GM23248 (cell line): ENCODE results near the gene TMEM151B. TPM values are rescaled to one million over a fixed set of nuclear protein-coding genes. Genes with fewer than 3 reads are reported as not detected.

Experiments used
- DNase-seq: peaks from one replicate; pipeline ENCODE4 v3.0.0-alpha.2; 2015
- H2AFZ ChIP-seq: fragments of 200-600 bp; sonication (generic); 2 replicates; pipeline ENCODE4 v1.6.1; 2016; ENCODE audit warnings: antibody characterized with exemption
- H3F3A ChIP-seq: fragments of 200-600 bp; sonication (generic); 2 replicates; pipeline ENCODE4 v1.6.1; 2016; ENCODE audit warnings: mild to moderate bottlenecking, antibody characterized with exemption, mixed run types; ENCODE audit not compliant: insufficient read depth
- H3K27ac ChIP-seq: fragments of 200-600 bp; sonication (generic); 2 replicates; pipeline ENCODE4 v1.5.1; 2016; ENCODE audit warnings: mild to moderate bottlenecking
- H3K27me3 ChIP-seq: fragments of 200-600 bp; sonication (generic); replicated peaks from 2 replicates; pipeline ENCODE4 v1.6.1; 2016; ENCODE audit warnings: mild to moderate bottlenecking; ENCODE audit not compliant: insufficient read depth
- H3K36me3 ChIP-seq: fragments of 200-600 bp; sonication (generic); 2 replicates; pipeline ENCODE4 v1.6.1; 2016; ENCODE audit warnings: low read depth, mild to moderate bottlenecking
- H3K4me1 ChIP-seq: fragments of 200-600 bp; sonication (generic); 2 replicates; pipeline ENCODE4 v1.6.1; 2016; ENCODE audit warnings: mild to moderate bottlenecking; ENCODE audit not compliant: insufficient read depth
- H3K4me2 ChIP-seq: fragments of 200-600 bp; sonication (generic); one replicate; pipeline ENCODE4 v1.6.1; 2016; ENCODE audit warnings: mild to moderate bottlenecking; ENCODE audit not compliant: unreplicated experiment
- H3K4me3 ChIP-seq: fragments of 200-600 bp; sonication (generic); 2 replicates; pipeline ENCODE4 v1.5.1; 2016; ENCODE audit warnings: mild to moderate bottlenecking
- H3K79me2 ChIP-seq: fragments of 200-600 bp; sonication (generic); 2 replicates; pipeline ENCODE4 v1.6.1; 2016; ENCODE audit warnings: mild to moderate bottlenecking; ENCODE audit not compliant: insufficient read depth
- H3K9ac ChIP-seq: fragments of 200-600 bp; sonication (generic); 2 replicates; pipeline ENCODE4 v1.6.1; 2016; ENCODE audit warnings: mild to moderate bottlenecking
- H3K9me2 ChIP-seq: fragments of 200-600 bp; sonication (generic); 2 replicates; pipeline ENCODE4 v1.6.1; 2016; ENCODE audit warnings: mixed run types, mild to moderate bottlenecking, moderate library complexity; ENCODE audit not compliant: insufficient read depth
- H3K9me3 ChIP-seq: fragments of 200-600 bp; sonication (generic); one replicate; pipeline ENCODE4 v1.6.1; 2017; ENCODE audit warnings: low read depth
- H4K20me1 ChIP-seq: fragments of 200-600 bp; sonication (generic); 2 replicates; pipeline ENCODE4 v1.6.0; 2016; ENCODE audit not compliant: insufficient read depth
- EZH2 ChIP-seq: fragments of 200-600 bp; sonication (generic); IDR thresholded peaks from 2 replicates; pipeline ENCODE4 v1.6.1; 2018; ENCODE audit warnings: antibody characterized with exemption, mild to moderate bottlenecking; ENCODE audit not compliant: insufficient read depth, poor library complexity, severe bottlenecking
- EZH2phosphoT487 ChIP-seq: fragments of 200-600 bp; sonication (generic); IDR thresholded peaks from 2 replicates; pipeline ENCODE4 v1.6.1; 2018; ENCODE audit warnings: antibody characterized with exemption, moderate library complexity, mild to moderate bottlenecking, low read depth; ENCODE audit not compliant: insufficient read depth
- WGBS, 2 experiments: methylation state at CpG; one replicate each; pipeline ENCODE4 v1.1.6; 2015 to 2017; ENCODE audit warnings: low lambda C conversion rate in 2 of 2, low coverage in 1 of 2; ENCODE audit errors: missing lambda C conversion rate in 2 of 2; 5-methylcytosine and 5-hydroxymethylcytosine counted together
- in situ Hi-C: fragments of 300-500 bp; cut with MboI; formaldehyde crosslinking; loops from 2 replicates; pipeline ENCODE4 v1.15.0; 2020
- polyA plus RNA-seq: library from polyadenylated mRNA; unstranded; fragments of >200 nt; fragmentation: Nextera tagmentation; extraction: Ambion mirVana; gene quantifications from 2 replicates; pipeline ENCODE4 v1.2.1, GENCODE V29; 2016
- total RNA-seq: library from RNA; depleted of rRNA; stranded (reverse); fragments of >200 nt; shearing (Covaris generic); gene quantifications from 2 replicates; pipeline ENCODE4 v1.2.3, GENCODE V29; 2014

Gene TMEM151B
- total and polyA plus RNA-seq, 2 experiments from 2014 or later, result not detected

DNA sequence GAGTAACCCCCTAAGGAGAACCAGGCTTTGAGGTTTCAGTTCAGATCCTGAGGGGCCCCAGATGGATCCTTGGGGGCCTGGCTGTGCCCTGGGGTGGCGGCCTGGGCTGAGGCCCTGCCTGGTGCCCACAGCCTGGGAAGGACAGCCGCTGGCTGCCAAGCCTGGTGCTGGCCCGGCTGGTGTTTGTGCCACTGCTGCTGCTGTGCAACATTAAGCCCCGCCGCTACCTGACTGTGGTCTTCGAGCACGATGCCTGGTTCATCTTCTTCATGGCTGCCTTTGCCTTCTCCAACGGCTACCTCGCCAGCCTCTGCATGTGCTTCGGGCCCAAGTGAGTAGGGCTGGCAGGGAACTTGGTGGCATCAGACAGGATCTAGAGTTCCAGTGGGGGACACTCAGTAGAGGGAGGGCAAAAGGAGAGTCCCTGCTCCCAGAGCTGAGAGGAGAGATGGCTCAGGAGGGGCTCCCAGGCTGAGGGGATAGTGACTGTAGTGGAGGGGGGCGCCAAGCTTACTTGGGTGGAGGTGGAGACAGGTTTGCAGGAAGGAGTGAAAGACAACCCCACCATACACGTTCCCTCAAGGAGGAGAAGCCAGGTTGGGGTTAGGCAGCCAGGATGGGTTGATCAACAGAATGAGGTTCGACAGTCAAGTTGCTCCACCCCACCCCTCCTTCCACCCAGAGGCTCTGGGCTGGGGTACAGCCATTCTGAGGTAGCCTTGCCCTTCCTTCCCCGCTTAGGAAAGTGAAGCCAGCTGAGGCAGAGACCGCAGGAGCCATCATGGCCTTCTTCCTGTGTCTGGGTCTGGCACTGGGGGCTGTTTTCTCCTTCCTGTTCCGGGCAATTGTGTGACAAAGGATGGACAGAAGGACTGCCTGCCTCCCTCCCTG lies 37.3 kb upstream of the TMEM151B start:
- Histone ChIP-seq H3K4me1 (peaks cover 43% of the 10 kb centered on the region), H3K9ac (peak overlapping the region; percentile 55; the same call in 1 of the 2 replicates), H3K79me2 (no peaks in the 10 kb centered on the region), H3K9me2 (no peaks in the 10 kb centered on the region), H3K27me3 (no peaks in the 10 kb centered on the region), H3K36me3 (no peaks in the 10 kb centered on the region), H2AFZ (0 out of 2 replicates have a peak overlapping the region, but pooled peaks have one; percentile 50), H3K4me3 (no peak overlapping the region), H3K9me3 (no peaks in the 10 kb centered on the region), H3K27ac (peak overlapping the region; percentile 82; the same call in 1 of the 2 replicates), H3F3A (peaks cover 25% of the 10 kb centered on the region), H4K20me1 (no peaks in the 10 kb centered on the region), H3K4me2 (no peak overlapping the region)
- in situ Hi-C loops, result no loop called here
- 71 to 72% methylated on average over 16 of the region's 16 CpGs for WGBS, 2 experiments
- TF ChIP-seq EZH2phosphoT487 (no peak), EZH2 (no peak)
- no peak for DNase-seq

DNA sequence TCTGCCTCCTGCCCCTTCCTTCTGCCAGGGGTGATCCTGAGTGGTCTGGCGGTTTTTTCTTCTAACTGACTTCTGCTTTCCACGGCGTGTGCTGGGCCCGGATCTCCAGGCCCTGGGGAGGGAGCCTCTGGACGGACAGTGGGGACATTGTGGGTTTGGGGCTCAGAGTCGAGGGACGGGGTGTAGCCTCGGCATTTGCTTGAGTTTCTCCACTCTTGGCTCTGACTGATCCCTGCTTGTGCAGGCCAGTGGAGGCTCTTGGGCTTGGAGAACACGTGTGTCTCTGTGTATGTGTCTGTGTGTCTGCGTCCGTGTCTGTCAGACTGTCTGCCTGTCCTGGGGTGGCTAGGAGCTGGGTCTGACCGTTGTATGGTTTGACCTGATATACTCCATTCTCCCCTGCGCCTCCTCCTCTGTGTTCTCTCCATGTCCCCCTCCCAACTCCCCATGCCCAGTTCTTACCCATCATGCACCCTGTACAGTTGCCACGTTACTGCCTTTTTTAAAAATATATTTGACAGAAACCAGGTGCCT lies 36.6 kb upstream of the TMEM151B start:
- Histone ChIP-seq H3K4me2 (peak overlapping the region; percentile 60), H4K20me1 (no peaks in the 10 kb centered on the region), H3K9me2 (no peaks in the 10 kb centered on the region), H3K4me3 (no peak overlapping the region), H3K9ac (peak overlapping the region; percentile 55), H3K27ac (peak overlapping the region; percentile 82), H3F3A (peaks cover 30% of the 10 kb centered on the region), H3K36me3 (no peaks in the 10 kb centered on the region), H3K79me2 (no peaks in the 10 kb centered on the region), H3K27me3 (no peaks in the 10 kb centered on the region), H3K4me1 (peaks cover 42% of the 10 kb centered on the region), H2AFZ (peak overlapping the region; percentile 50; the same call in 1 of the 2 replicates), H3K9me3 (no peaks in the 10 kb centered on the region)
- 34 to 38% methylated on average over 11 to 14 of the region's 14 CpGs for WGBS, 2 experiments
- in situ Hi-C loops, result no loop called here
- no peak for DNase-seq
- TF ChIP-seq EZH2 (no peak), EZH2phosphoT487 (no peak)

DNA sequence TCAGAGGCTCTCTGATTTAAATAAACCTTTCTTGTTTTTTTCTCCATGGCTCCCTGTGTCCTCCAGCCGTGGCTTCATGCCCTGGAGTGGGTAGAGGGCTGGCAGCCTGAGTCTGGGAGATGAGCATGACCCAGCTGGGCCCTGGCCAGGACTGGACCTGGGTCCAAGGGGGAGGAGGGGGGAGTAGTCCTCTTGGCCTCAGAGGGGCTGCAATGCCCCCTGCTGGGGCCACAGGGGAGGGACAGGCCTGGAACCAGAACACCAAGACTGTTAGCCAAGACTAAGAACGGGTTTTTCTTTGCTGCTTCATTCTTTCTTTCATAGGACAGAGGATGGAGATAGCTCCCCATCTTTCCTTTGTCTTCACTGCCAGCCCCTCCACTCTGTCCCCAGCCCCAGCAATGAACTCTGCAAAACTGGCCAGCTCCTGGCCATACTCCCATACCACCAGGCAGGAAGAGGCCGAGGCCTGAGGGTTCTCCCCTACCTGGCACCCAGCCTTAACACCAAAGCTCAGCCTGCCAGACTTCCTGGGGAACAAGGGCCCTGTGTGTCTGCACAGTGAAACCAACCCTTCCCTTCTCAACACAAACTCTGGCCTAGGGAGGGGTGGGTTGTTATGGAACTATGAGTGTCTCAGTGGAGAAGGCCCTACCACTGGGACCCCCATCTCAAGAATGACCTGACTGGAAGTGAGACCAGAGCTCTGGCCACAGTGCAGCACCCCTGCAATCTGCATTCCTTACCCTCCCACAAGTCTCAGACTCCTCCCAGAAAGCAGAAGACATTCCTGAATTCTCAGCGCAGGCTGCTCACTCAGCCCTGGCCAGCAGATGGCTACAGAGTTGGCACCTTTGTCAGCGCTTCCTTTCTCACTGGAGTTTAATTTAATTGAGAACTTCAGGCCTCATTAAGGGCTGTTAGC lies 35.9 kb upstream of the TMEM151B start:
- H3K4me1 ChIP-seq, result peaks cover 35% of the 10 kb centered on the region

DNA sequence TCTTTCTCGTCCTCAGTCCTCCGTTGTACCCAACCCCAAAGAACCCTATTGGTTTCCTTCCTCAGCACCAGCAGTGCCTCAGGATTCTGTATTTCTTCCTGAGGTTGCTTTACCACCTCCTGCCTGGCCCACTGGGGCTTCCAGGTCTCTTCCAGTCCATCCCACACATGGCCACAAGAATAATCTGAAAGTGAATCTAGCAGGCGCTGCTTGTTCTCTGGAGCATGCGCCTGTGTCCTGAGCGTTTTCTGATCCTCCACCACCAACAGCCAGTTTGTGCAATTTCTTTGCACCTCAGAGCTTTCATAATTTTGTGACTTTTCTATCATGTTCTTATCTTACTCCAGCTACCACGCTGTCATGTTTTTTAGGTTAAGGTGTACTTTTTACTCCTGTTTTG lies 35.0 kb upstream of the TMEM151B start:
- Histone ChIP-seq H4K20me1 (no peaks in the 10 kb centered on the region), H3K79me2 (no peaks in the 10 kb centered on the region), H3K4me3 (no peak overlapping the region), H3F3A (peaks cover 32% of the 10 kb centered on the region), H3K27ac (peak overlapping the region; percentile 82; the same call in 1 of the 2 replicates), H3K4me2 (peak overlapping the region; percentile 31), H3K9me2 (no peaks in the 10 kb centered on the region), H3K27me3 (no peaks in the 10 kb centered on the region), H3K9me3 (no peaks in the 10 kb centered on the region), H2AFZ (peak overlapping the region; percentile 62; the same call in 1 of the 2 replicates), H3K4me1 (peaks cover 33% of the 10 kb centered on the region), H3K9ac (no peak overlapping the region), H3K36me3 (no peaks in the 10 kb centered on the region)
- WGBS, 2 experiments, result 67 to 72% methylated on average over 6 of the region's 6 CpGs
- TF ChIP-seq EZH2phosphoT487, result no peak
- no peak for TF ChIP-seq EZH2
- DNase-seq, result no peak
- in situ Hi-C loops, result no loop called here

More for the DNA sequence above, 35.9 kb upstream of the TMEM151B start:
- WGBS, 2 experiments, result 5 to 7% methylated on average over 5 of the region's 5 CpGs
- no peaks in the 10 kb centered on the region for H4K20me1 ChIP-seq
- H3K27me3 ChIP-seq, result no peaks in the 10 kb centered on the region
- H3K4me2 ChIP-seq, result peak overlapping the region; percentile 60
- peak; percentile 90 for DNase-seq
- H3K36me3 ChIP-seq, result no peaks in the 10 kb centered on the region
- H3K27ac ChIP-seq, result peak overlapping the region; percentile 82
- in situ Hi-C loops, result no loop called here
- peaks cover 32% of the 10 kb centered on the region for H3F3A ChIP-seq
- peak overlapping the region; percentile 55 for H3K9ac ChIP-seq
- TF ChIP-seq EZH2phosphoT487, result no peak
- TF ChIP-seq EZH2, result no peak
- H3K79me2 ChIP-seq, result no peaks in the 10 kb centered on the region
- no peak overlapping the region for H3K4me3 ChIP-seq
- peak overlapping the region; percentile 62 for H2AFZ ChIP-seq
- H3K9me3 ChIP-seq, result no peaks in the 10 kb centered on the region
- H3K9me2 ChIP-seq, result no peaks in the 10 kb centered on the region
